DND-41 (cell line): ENCODE data around the gene PLGLB1.
"Not testable (repeated sequence)": the region's sequence is repeated elsewhere in the genome, so short reads cannot be mapped to it uniquely, and the experiment has no call there.

Source experiments
- CTCF ChIP-seq: IDR thresholded peaks from 2 replicates; pipeline ENCODE4 v1.5.1; 2012; ENCODE audit warnings: borderline replicate concordance, low read length, moderate library complexity, mild to moderate bottlenecking; ENCODE audit not compliant: poor library complexity, severe bottlenecking; ENCODE audit errors: extremely low read depth
- EZH2 ChIP-seq: IDR thresholded peaks from 3 replicates; pipeline ENCODE4 v1.6.1; 2012; ENCODE audit warnings: borderline replicate concordance, low read depth, mild to moderate bottlenecking, moderate library complexity, low read length, inconsistent platforms; ENCODE audit not compliant: severe bottlenecking

GRCh38 chr2:87054375-87054774, 32.7 kb upstream of the PLGLB1 start:
- TF ChIP-seq CTCF, EZH2: not testable (repeated sequence)
